H9 (cell line): ENCODE results near the gene SPZ1. TPM values are rescaled to one million over a fixed set of nuclear protein-coding genes. Genes with fewer than 3 reads are reported as not detected.

Experiments used
- DNase-seq: peaks from one replicate; pipeline ENCODE4 v3.0.0-alpha.2; 2017
- H2AFZ ChIP-seq: one replicate; pipeline ENCODE4 v1.6.1; 2013; ENCODE audit warnings: mild to moderate bottlenecking, low read length, control low read depth, moderate library complexity
- H2AK5ac ChIP-seq: 2 replicates; pipeline ENCODE4 v1.6.1; 2013; ENCODE audit warnings: low read length, control low read depth, mixed read lengths; ENCODE audit not compliant: insufficient read length
- H2BK120ac ChIP-seq: one replicate; pipeline ENCODE4 v1.6.1; 2013; ENCODE audit warnings: low read depth, mild to moderate bottlenecking, low read length, control low read depth, inconsistent platforms; ENCODE audit not compliant: poor library complexity, severe bottlenecking
- H2BK12ac ChIP-seq: 2 replicates; pipeline ENCODE4 v1.6.1; 2013; ENCODE audit warnings: low read length, control low read depth, mixed read lengths, low read depth; ENCODE audit not compliant: insufficient read length
- H2BK15ac ChIP-seq: 2 replicates; pipeline ENCODE4 v1.6.1; 2013; ENCODE audit warnings: low read depth, low read length, control low read depth
- H2BK20ac ChIP-seq: one replicate; pipeline ENCODE4 v1.6.1; 2013; ENCODE audit warnings: low read depth, mild to moderate bottlenecking, low read length, control low read depth, inconsistent platforms; ENCODE audit not compliant: poor library complexity, severe bottlenecking
- H2BK5ac ChIP-seq: 2 replicates; pipeline ENCODE4 v1.6.1; 2013; ENCODE audit warnings: low read length, control low read depth, mixed read lengths; ENCODE audit not compliant: insufficient read length
- H3K14ac ChIP-seq: 2 replicates; pipeline ENCODE4 v1.6.1; 2013; ENCODE audit warnings: low read length, control low read depth; ENCODE audit not compliant: insufficient read depth
- H3K18ac ChIP-seq: 2 replicates; pipeline ENCODE4 v1.6.1; 2013; ENCODE audit warnings: low read depth, mild to moderate bottlenecking, mixed read lengths, low read length, control low read depth; ENCODE audit not compliant: insufficient read length
- H3K23ac ChIP-seq: 2 replicates; pipeline ENCODE4 v1.6.1; 2013; ENCODE audit warnings: low read length, control low read depth, mixed read lengths, low read depth; ENCODE audit not compliant: insufficient read length
- H3K23me2 ChIP-seq: 2 replicates; pipeline ENCODE4 v1.6.1; 2013; ENCODE audit warnings: low read depth, mild to moderate bottlenecking, mixed read lengths, low read length, control low read depth; ENCODE audit not compliant: insufficient read length, poor library complexity, severe bottlenecking
- H3K27ac ChIP-seq: 2 replicates; pipeline ENCODE4 v1.5.1; 2013; ENCODE audit warnings: low read length, control low read depth, mixed read lengths, low read depth; ENCODE audit not compliant: insufficient read length
- H3K27me3 ChIP-seq: 2 replicates; pipeline ENCODE4 v1.6.1; 2013; ENCODE audit warnings: low read length, control low read depth, inconsistent platforms; ENCODE audit not compliant: insufficient read depth
- H3K4ac ChIP-seq: 2 replicates; pipeline ENCODE4 v1.6.1; 2013; ENCODE audit warnings: low read depth, mild to moderate bottlenecking, control low read depth, inconsistent platforms, low read length, moderate library complexity
- H3K4me1 ChIP-seq: 2 replicates; pipeline ENCODE4 v1.6.1; 2013; ENCODE audit warnings: low read length, control low read depth, inconsistent platforms; ENCODE audit not compliant: insufficient read depth
- H3K4me2 ChIP-seq: 2 replicates; pipeline ENCODE4 v1.6.1; 2013; ENCODE audit warnings: low read length, control low read depth, mixed read lengths; ENCODE audit not compliant: insufficient read length, insufficient read depth
- H3K56ac ChIP-seq: 2 replicates; pipeline ENCODE4 v1.6.1; 2013; ENCODE audit warnings: low read depth, mild to moderate bottlenecking, mixed read lengths, low read length, control low read depth; ENCODE audit not compliant: insufficient read length
- H3K79me1 ChIP-seq: 2 replicates; pipeline ENCODE4 v1.6.1; 2013; ENCODE audit warnings: low read depth, mild to moderate bottlenecking, moderate library complexity, low read length, control low read depth, inconsistent platforms; ENCODE audit not compliant: insufficient read depth, poor library complexity, severe bottlenecking
- H3K79me2 ChIP-seq: 2 replicates; pipeline ENCODE4 v1.6.1; 2013; ENCODE audit warnings: low read length, control low read depth, inconsistent platforms; ENCODE audit not compliant: insufficient read depth
- H3K9ac ChIP-seq: 2 replicates; pipeline ENCODE4 v1.6.1; 2013; ENCODE audit warnings: low read length, control low read depth, mixed read lengths; ENCODE audit not compliant: insufficient read length; ENCODE audit errors: extremely low read depth
- H3K9me3 ChIP-seq: one replicate; pipeline ENCODE4 v1.6.1; 2013; ENCODE audit warnings: low read depth, low read length, inconsistent platforms; ENCODE audit not compliant: control insufficient read depth
- H3T11ph ChIP-seq: one replicate; pipeline ENCODE4 v1.6.1; 2013; ENCODE audit warnings: mild to moderate bottlenecking, low read length, control low read depth, inconsistent platforms
- H4K20me1 ChIP-seq: one replicate; pipeline ENCODE4 v1.6.1; 2013; ENCODE audit not compliant: control insufficient read depth, insufficient read length, insufficient read depth
- H4K5ac ChIP-seq: 2 replicates; pipeline ENCODE4 v1.6.1; 2013; ENCODE audit warnings: low read depth, mild to moderate bottlenecking, mixed read lengths, low read length, control low read depth; ENCODE audit not compliant: insufficient read length
- H4K8ac ChIP-seq: replicated peaks from 2 replicates; pipeline ENCODE4 v1.6.1; 2013; ENCODE audit warnings: low read length, control low read depth, mixed read lengths, low read depth; ENCODE audit not compliant: insufficient read length
- H4K91ac ChIP-seq: 2 replicates; pipeline ENCODE4 v1.6.1; 2013; ENCODE audit warnings: low read depth, mild to moderate bottlenecking, moderate library complexity, mixed read lengths, low read length, control low read depth; ENCODE audit not compliant: insufficient read length
- H3K27ac Mint-ChIP-seq, 3 experiments: 2 replicates in 2 of 3; 3 replicates in 1 of 3; pipeline ENCODE4 v1.8.0; 2020 to 2021; ENCODE audit warnings: mixed read lengths in 3 of 3, mild to moderate bottlenecking in 1 of 3, moderate library complexity in 1 of 3
- H3K27me3 Mint-ChIP-seq: 2 replicates; pipeline ENCODE4 v1.8.0; 2021; ENCODE audit warnings: low read depth, mild to moderate bottlenecking, moderate library complexity, mixed read lengths
- H3K36me3 Mint-ChIP-seq, 3 experiments: 2 replicates in 2 of 3; 3 replicates in 1 of 3; pipeline ENCODE4 v1.8.0; 2020 to 2021; ENCODE audit warnings: low read depth in 3 of 3, mixed read lengths in 3 of 3; ENCODE audit not compliant: insufficient read depth in 1 of 3
- H3K4me1 Mint-ChIP-seq, 2 experiments: 2 replicates each; pipeline ENCODE4 v1.8.0; 2020; ENCODE audit warnings: mixed read lengths in 2 of 2
- H3K4me3 Mint-ChIP-seq, 2 experiments: 2 replicates in 1 of 2; 3 replicates in 1 of 2; pipeline ENCODE4 v1.8.0; 2020 to 2021; ENCODE audit warnings: mild to moderate bottlenecking in 2 of 2, mixed read lengths in 2 of 2, moderate library complexity in 1 of 2
- H3K9me3 Mint-ChIP-seq, 2 experiments: 2 replicates in 1 of 2; 3 replicates in 1 of 2; pipeline ENCODE4 v1.8.0; 2020; ENCODE audit warnings: mild to moderate bottlenecking in 2 of 2, mixed read lengths in 2 of 2, moderate library complexity in 1 of 2
- WGBS: extraction: QIAGEN DNeasy Blood & Tissue Kit; methylation state at CpG from one replicate; pipeline ENCODE4 v1.1.7; 2013; ENCODE audit warnings: missing lambda C conversion rate, low lambda C conversion rate, mixed read lengths; ENCODE audit not compliant: insufficient read length; ENCODE audit errors: extremely low coverage; 5-methylcytosine and 5-hydroxymethylcytosine counted together
- total RNA-seq: library from RNA; stranded (reverse); gene quantifications from 2 replicates; pipeline ENCODE4 v1.2.1, GENCODE V29; 2021
- TF ChIP-seq, protein P1 (sequence below): fragments of 200-600 bp; sonication (generic); conservative IDR thresholded peaks from 3 replicates; pipeline ENCODE4 v1.8.0; 2021; ENCODE audit warnings: antibody characterized with exemption, mild to moderate bottlenecking

SPZ1 gene
- total RNA-seq, 1 experiment from 2014 or later, result not detected

DNA sequence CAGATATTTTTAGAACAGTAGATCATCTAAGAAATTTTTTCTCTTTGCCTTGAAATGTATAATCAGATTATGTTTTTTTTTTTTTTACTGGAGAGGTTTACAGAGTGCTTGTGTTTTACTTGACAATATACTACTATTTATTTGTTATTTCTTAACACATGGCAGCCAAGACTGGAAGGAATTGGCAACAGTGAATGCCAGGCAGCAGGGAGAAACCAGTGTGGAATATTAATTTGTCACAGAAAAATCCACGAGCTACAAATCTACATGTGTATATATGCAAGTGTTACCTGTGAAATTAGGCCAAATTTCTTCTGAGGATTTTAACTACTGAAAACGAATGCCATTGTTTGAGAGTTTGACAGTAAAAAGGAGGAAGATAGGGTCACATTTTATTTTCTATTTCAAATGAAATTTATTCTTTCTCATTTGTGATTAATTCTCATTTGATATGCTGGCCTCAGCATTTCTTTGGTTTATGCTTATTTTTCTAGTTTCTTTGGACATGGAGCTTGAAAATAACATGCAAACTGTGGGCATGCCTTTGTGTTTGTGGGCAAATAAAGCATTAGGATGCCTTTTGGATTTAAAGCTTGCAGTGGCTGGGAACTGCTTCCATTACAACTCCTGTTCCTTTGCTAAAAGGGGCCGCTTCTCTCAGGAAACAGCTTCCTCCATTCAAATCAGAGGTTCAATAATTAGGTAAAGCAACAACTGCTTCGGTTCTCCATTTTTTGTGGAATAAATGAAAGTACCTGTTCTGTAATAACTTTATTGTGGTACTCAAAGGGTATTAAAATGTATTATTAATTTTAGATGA lies 49.1 kb downstream of the SPZ1 start:
- Mint-ChIP-seq H3K36me3 (peaks cover 0 to 11% (median 2%) of the 10 kb centered on the region in 3 experiments; a peak in 5 of 7 replicates), H3K27ac (no peak overlapping the region), H3K4me3 (no peak overlapping the region), H3K9me3 (peaks cover 7 to 9% of the 10 kb centered on the region in 2 experiments), H3K27me3 (no peaks in the 10 kb centered on the region; the same call in 1 of the 2 replicates), H3K4me1 (peaks cover 3 to 10% of the 10 kb centered on the region in 2 experiments)
- Histone ChIP-seq H4K8ac (no peak overlapping the region), H3K27me3 (no peaks in the 10 kb centered on the region), H3K9ac (no peak overlapping the region), H3K4me2 (no peak overlapping the region), H3K79me2 (no peaks in the 10 kb centered on the region), H2BK5ac (no peak overlapping the region), H3K56ac (no peak overlapping the region), H2AK5ac (no peak overlapping the region), H3K4me1 (no peaks in the 10 kb centered on the region), H4K20me1 (no peaks in the 10 kb centered on the region), H3K4ac (no peak overlapping the region), H2BK12ac (no peak overlapping the region), H3T11ph (no peak overlapping the region), H3K9me3 (no peaks in the 10 kb centered on the region), H3K23ac (no peak overlapping the region), H2BK20ac (no peak overlapping the region), H4K5ac (no peak overlapping the region), H3K18ac (no peak overlapping the region), H2BK120ac (no peak overlapping the region), H2BK15ac (no peak overlapping the region), H4K91ac (no peak overlapping the region), H3K14ac (no peak overlapping the region), H2AFZ (no peak overlapping the region), H3K79me1 (no peaks in the 10 kb centered on the region), H3K27ac (no peak overlapping the region), H3K23me2 (no peaks in the 10 kb centered on the region)
- TF ChIP-seq, protein P1, sequence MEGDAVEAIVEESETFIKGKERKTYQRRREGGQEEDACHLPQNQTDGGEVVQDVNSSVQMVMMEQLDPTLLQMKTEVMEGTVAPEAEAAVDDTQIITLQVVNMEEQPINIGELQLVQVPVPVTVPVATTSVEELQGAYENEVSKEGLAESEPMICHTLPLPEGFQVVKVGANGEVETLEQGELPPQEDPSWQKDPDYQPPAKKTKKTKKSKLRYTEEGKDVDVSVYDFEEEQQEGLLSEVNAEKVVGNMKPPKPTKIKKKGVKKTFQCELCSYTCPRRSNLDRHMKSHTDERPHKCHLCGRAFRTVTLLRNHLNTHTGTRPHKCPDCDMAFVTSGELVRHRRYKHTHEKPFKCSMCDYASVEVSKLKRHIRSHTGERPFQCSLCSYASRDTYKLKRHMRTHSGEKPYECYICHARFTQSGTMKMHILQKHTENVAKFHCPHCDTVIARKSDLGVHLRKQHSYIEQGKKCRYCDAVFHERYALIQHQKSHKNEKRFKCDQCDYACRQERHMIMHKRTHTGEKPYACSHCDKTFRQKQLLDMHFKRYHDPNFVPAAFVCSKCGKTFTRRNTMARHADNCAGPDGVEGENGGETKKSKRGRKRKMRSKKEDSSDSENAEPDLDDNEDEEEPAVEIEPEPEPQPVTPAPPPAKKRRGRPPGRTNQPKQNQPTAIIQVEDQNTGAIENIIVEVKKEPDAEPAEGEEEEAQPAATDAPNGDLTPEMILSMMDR, result no peak
- DNase-seq, result no peak
- no CpG with 5 or more reads among the region's 4 CpGs for whole genome bisulfite sequencing
